SK-N-SH treated with all-trans-retinoic acid at 6 μM for 48 hours (cell line): ENCODE data around the gene CCDC137.
A peak's percentile ranks its signal among the peaks of the same experiment; 100 is the strongest.

ENCODE experiments used
- ATAC-seq: fragments of 200-7000 bp; cut with Tn5 transposase; 3 replicates; pipeline ENCODE4 v1.9.1; 2020; ENCODE audit warnings: mild to moderate bottlenecking, moderate library complexity
- ARNTL ChIP-seq: fragments of 450-650 bp; formaldehyde crosslinking; IDR thresholded peaks from 2 replicates; pipeline ENCODE4 v1.5.0; 2020; ENCODE audit warnings: low read depth, mild to moderate bottlenecking, moderate library complexity, borderline replicate concordance
- BACH2 ChIP-seq: fragments of 250-450 bp; sonication (Bioruptor Pico); IDR thresholded peaks from 2 replicates; pipeline ENCODE4 v1.9.0; 2021; ENCODE audit warnings: mild to moderate bottlenecking, borderline replicate concordance
- CSRNP3 ChIP-seq: fragments of 250-450 bp; sonication (Bioruptor Pico); IDR thresholded peaks from 2 replicates; pipeline ENCODE4 v1.5.1; 2021; ENCODE audit warnings: mild to moderate bottlenecking, moderate library complexity
- ESRRG ChIP-seq: fragments of 250-450 bp; sonication (Bioruptor Pico); IDR thresholded peaks from 2 replicates; pipeline ENCODE4 v1.6.1; 2021; ENCODE audit warnings: mild to moderate bottlenecking
- GLIS3 ChIP-seq: fragments of 250-450 bp; sonication (Bioruptor Pico); IDR thresholded peaks from 2 replicates; pipeline ENCODE4 v1.5.0; 2020; ENCODE audit warnings: mild to moderate bottlenecking, moderate library complexity
- OSR1 ChIP-seq: fragments of 250-450 bp; sonication (Bioruptor Pico); IDR thresholded peaks from 2 replicates; pipeline ENCODE4 v1.8.0; 2022; ENCODE audit warnings: moderate library complexity, mild to moderate bottlenecking, inconsistent platforms
- PATZ1 ChIP-seq: fragments of 250-450 bp; sonication (Bioruptor Pico); IDR thresholded peaks from 2 replicates; pipeline ENCODE4 v1.8.0; 2020; ENCODE audit warnings: mild to moderate bottlenecking, moderate library complexity, borderline replicate concordance
- PPARA ChIP-seq: fragments of 250-450 bp; sonication (Bioruptor Pico); IDR thresholded peaks from 2 replicates; pipeline ENCODE4 v1.5.0; 2020; ENCODE audit warnings: mild to moderate bottlenecking, borderline replicate concordance
- RARB ChIP-seq: fragments of 250-450 bp; sonication (Bioruptor Pico); IDR thresholded peaks from 2 replicates; pipeline ENCODE4 v1.8.0; 2021; ENCODE audit warnings: mild to moderate bottlenecking, moderate library complexity
- TCF4 ChIP-seq: fragments of 250-450 bp; sonication (Bioruptor Pico); IDR thresholded peaks from 2 replicates; pipeline ENCODE4 v1.8.0; 2021; ENCODE audit warnings: mild to moderate bottlenecking, moderate library complexity, borderline replicate concordance
- TOX ChIP-seq: fragments of 250-450 bp; sonication (Bioruptor Pico); IDR thresholded peaks from 2 replicates; pipeline ENCODE4 v1.8.0; 2021; ENCODE audit warnings: mild to moderate bottlenecking, moderate library complexity, borderline replicate concordance
- TSHZ2 ChIP-seq: fragments of 250-450 bp; sonication (Bioruptor Pico); IDR thresholded peaks from 2 replicates; pipeline ENCODE4 v1.5.0; 2020; ENCODE audit warnings: mild to moderate bottlenecking, moderate library complexity
- ZC3H10 ChIP-seq: fragments of 250-450 bp; sonication (Bioruptor Pico); IDR thresholded peaks from 2 replicates; pipeline ENCODE4 v1.5.1; 2021; ENCODE audit warnings: mild to moderate bottlenecking, moderate library complexity
- ZFP30 ChIP-seq: fragments of 450-650 bp; formaldehyde crosslinking; IDR thresholded peaks from 2 replicates; pipeline ENCODE4 v1.5.0; 2022; ENCODE audit warnings: mild to moderate bottlenecking, moderate library complexity
- ZNF8 ChIP-seq: fragments of 450-650 bp; formaldehyde crosslinking; IDR thresholded peaks from 2 replicates; pipeline ENCODE4 v1.5.0; 2020; ENCODE audit warnings: mild to moderate bottlenecking, moderate library complexity
- TF ChIP-seq, protein P1 (sequence below): fragments of 250-450 bp; sonication (Bioruptor Pico); IDR thresholded peaks from 2 replicates; pipeline ENCODE4 v1.5.1; 2020; ENCODE audit warnings: low read depth, mild to moderate bottlenecking, moderate library complexity

Gene CCDC137

DNA sequence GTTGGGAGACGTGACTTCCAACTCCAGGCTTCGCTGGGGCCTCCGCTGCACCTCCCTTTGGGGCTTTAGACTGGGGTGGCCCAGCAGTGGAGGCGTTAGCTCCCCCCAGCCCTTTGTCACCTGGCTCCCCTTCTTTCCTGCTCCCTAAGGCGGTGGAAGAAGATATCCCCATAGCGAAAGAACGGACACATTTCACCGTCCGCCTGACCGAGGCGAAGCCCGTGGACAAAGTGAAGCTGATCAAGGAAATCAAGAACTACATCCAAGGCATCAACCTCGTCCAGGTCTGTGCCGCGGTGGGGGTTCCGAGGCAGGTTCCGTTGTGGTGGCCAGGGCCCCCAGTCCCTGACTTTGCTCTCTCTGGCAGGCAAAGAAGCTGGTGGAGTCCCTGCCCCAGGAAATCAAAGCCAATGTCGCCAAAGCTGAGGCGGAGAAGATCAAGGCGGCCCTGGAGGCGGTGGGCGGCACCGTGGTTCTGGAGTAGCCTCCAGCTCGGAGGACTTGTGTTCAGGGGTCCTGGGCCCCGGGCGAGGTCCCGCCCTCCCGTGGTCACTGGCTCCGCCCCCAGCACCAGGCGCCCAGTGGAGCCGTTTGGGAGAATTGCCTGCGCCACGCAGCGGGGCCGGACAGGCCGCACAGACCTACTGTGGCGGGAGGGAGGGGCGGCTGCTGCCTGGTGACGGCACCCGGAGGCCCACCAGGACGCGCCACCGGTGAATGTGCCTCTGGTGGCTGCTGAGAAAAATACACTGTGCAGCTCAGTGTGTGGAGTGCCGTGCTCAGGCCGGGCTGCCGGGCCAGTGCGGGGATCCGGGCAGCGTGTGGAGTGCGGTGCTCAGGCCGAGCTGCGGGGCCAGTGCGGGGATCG is 40.5 kb downstream of the CCDC137 start:
- TF ChIP-seq GLIS3 (CRISPR knock-in tag) (no peak), PATZ1 (no peak), RARB (CRISPR knock-in tag) (no peak), ZNF8 (CRISPR knock-in tag) (no peak)
- ATAC-seq = no peak

- no peak for ATAC-seq
- no peak for TF ChIP-seq OSR1
- TF ChIP-seq PPARA (CRISPR knock-in tag) = no peak
- no peak for TF ChIP-seq TOX (CRISPR knock-in tag)
- TF ChIP-seq, protein P1, sequence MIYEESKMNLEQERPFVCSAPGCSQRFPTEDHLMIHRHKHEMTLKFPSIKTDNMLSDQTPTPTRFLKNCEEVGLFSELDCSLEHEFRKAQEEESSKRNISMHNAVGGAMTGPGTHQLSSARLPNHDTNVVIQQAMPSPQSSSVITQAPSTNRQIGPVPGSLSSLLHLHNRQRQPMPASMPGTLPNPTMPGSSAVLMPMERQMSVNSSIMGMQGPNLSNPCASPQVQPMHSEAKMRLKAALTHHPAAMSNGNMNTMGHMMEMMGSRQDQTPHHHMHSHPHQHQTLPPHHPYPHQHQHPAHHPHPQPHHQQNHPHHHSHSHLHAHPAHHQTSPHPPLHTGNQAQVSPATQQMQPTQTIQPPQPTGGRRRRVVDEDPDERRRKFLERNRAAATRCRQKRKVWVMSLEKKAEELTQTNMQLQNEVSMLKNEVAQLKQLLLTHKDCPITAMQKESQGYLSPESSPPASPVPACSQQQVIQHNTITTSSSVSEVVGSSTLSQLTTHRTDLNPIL (CRISPR knock-in tag) = no peak
- TF ChIP-seq ESRRG (CRISPR knock-in tag) = no peak
- no peak for TF ChIP-seq BACH2 (CRISPR knock-in tag)
- no peak for TF ChIP-seq TSHZ2 (CRISPR knock-in tag)
- TF ChIP-seq ARNTL (CRISPR knock-in tag) = no peak
- TF ChIP-seq ZFP30 (CRISPR knock-in tag) = no peak
- TF ChIP-seq TCF4 (CRISPR knock-in tag) = no peak
- TF ChIP-seq CSRNP3 (CRISPR knock-in tag) = no peak
- TF ChIP-seq GLIS3 (CRISPR knock-in tag) = no peak
- TF ChIP-seq ZC3H10 (CRISPR knock-in tag) = no peak
These were observed 41.4 kb downstream of the CCDC137 start for GRCh38 chr17:81707725-81708646.

GRCh38 chr17:81708739-81709185 is 42.2 kb downstream of the CCDC137 start:
- no peak for ATAC-seq
- TF ChIP-seq BACH2 (CRISPR knock-in tag) (no peak), ZNF8 (CRISPR knock-in tag) (no peak), ZFP30 (CRISPR knock-in tag) (no peak)

DNA sequence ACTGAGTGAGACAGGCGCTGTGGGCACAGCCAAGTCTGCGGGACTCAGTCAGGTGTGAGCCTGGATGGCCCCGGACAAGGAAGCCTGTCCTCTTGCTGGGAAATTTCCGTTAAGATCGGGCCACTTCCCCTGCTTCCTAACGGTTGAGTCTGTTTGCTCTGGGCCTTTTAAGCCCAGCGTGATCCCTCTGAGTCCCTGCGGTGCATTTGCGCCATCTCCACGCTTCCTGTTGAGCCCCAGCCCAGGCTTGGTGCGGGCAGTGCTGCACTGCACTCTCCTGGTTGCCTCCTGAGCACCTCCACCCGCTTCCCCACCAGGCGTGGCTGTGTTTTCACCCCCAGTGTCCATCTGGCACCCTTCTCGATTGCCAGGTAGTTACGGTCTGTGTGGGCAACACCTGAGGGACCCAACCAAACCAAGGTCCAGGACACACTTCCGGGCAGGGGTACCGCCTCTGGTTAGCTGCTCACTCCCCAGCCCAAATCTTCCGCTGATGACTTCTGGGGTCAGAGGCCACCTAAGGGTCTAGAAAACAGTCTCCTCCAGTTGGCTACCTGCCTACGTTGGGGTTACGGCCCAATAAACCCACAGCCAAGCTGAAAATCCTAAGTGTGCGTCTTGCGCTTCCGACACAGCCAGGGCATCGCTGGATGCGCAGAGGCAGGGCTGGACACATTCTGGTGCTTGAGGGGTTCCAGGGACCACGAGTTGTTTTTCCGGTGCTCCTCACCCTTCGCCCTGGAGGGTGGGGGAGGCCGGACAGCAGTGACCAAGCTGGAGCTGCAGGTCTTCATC is 44.2 kb downstream of the CCDC137 start:
- no peak; the same call in 2 of the 3 replicates for ATAC-seq
- TF ChIP-seq PATZ1 = no peak
- TF ChIP-seq, protein P1 (CRISPR knock-in tag) = 0 out of 2 replicates have a peak, but pooled peaks have one; percentile 35
